HG03521 (cell line): ENCODE results near the gene FRMD4A.
"Not testable (repeated sequence)": the region's sequence is repeated elsewhere in the genome, so short reads cannot be mapped to it uniquely, and the experiment has no call there.

ENCODE experiments used
- ATAC-seq: cut with Tn5 transposase; IDR thresholded peaks from one replicate; pipeline ENCODE4 v1.9.1; 2021; ENCODE audit warnings: mild to moderate bottlenecking, moderate library complexity; ENCODE audit not compliant: unreplicated experiment

Gene FRMD4A

GRCh38 chr10:14063531-14064285 is 267.0 kb downstream of the FRMD4A start:
- ATAC-seq = no peak

- ATAC-seq = no peak
These were observed 268.0 kb downstream of the FRMD4A start for GRCh38 chr10:14062528-14063260.

- ATAC-seq = no peak
These were observed 270.2 kb downstream of the FRMD4A start for GRCh38 chr10:14060320-14061070.

GRCh38 chr10:14056610-14057332 is 274.0 kb downstream of the FRMD4A start:
- no peak for ATAC-seq

GRCh38 chr10:14052931-14053330 is 277.8 kb downstream of the FRMD4A start:
- ATAC-seq = no peak

GRCh38 chr10:14050598-14050997 is 280.1 kb downstream of the FRMD4A start:
- ATAC-seq = no peak

- ATAC-seq = no peak
These were observed 281.7 kb downstream of the FRMD4A start for GRCh38 chr10:14048930-14049613.

- ATAC-seq = no peak
These were observed 283.3 kb downstream of the FRMD4A start for GRCh38 chr10:14047431-14047830.

- not testable (repeated sequence) for ATAC-seq
These were observed 288.7 kb downstream of the FRMD4A start for GRCh38 chr10:14042051-14042450.

- ATAC-seq = no peak
These were observed 289.7 kb downstream of the FRMD4A start for GRCh38 chr10:14040787-14041631.

GRCh38 chr10:14039968-14040668 is 290.6 kb downstream of the FRMD4A start:
- ATAC-seq = no peak

GRCh38 chr10:14036233-14036632 is 294.5 kb downstream of the FRMD4A start:
- no peak for ATAC-seq

GRCh38 chr10:14035506-14035905 is 295.2 kb downstream of the FRMD4A start:
- no peak for ATAC-seq

- ATAC-seq = no peak
These were observed 298.2 kb downstream of the FRMD4A start for GRCh38 chr10:14032406-14032998.

GRCh38 chr10:14026325-14026724 is 304.4 kb downstream of the FRMD4A start:
- ATAC-seq = no peak

- ATAC-seq = no peak
These were observed 305.2 kb downstream of the FRMD4A start for GRCh38 chr10:14025283-14026189.
